22Rv1 (cell line): ENCODE measurements around the gene TMEM200A.

ENCODE experiments used
- ZFX ChIP-seq: fragments of 450-650 bp; IDR thresholded peaks from 2 replicates; pipeline ENCODE4 v1.6.1; 2017; ENCODE audit warnings: antibody characterized with exemption, borderline replicate concordance
- TF ChIP-seq, protein P1 (sequence below): fragments of 450-650 bp; IDR thresholded peaks from 2 replicates; pipeline ENCODE4 v1.5.1; 2017; ENCODE audit warnings: mild to moderate bottlenecking

DNA sequence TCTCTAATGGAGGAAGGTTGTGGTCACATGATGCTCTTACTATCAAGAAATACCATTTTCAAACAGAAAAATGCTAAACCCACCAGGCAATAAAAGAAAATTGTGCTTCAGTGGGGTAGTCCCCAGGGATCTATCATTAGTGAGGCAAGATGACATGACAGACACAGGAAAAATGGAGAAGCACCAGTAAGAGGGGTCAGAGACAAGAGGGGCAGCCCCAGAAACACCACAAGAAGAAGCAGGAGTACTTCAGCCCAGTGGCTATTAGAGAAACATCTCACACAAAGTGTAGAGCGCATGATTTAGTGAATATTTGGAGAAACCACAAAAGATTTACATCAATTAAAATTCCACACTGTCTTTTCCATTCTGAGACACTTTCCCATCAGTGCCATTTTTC, 10.2 kb upstream of the TMEM200A start:
- TF ChIP-seq, protein P1, sequence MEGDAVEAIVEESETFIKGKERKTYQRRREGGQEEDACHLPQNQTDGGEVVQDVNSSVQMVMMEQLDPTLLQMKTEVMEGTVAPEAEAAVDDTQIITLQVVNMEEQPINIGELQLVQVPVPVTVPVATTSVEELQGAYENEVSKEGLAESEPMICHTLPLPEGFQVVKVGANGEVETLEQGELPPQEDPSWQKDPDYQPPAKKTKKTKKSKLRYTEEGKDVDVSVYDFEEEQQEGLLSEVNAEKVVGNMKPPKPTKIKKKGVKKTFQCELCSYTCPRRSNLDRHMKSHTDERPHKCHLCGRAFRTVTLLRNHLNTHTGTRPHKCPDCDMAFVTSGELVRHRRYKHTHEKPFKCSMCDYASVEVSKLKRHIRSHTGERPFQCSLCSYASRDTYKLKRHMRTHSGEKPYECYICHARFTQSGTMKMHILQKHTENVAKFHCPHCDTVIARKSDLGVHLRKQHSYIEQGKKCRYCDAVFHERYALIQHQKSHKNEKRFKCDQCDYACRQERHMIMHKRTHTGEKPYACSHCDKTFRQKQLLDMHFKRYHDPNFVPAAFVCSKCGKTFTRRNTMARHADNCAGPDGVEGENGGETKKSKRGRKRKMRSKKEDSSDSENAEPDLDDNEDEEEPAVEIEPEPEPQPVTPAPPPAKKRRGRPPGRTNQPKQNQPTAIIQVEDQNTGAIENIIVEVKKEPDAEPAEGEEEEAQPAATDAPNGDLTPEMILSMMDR = no peak
- TF ChIP-seq ZFX = no peak
